Measurements from ENCODE around the gene CRYBB3. TPM values are rescaled to one million over a fixed set of nuclear protein-coding genes. Genes with fewer than 3 reads are reported as not detected.

CRYBB3 gene
- total RNA-seq, 1 experiment from 2014 or later = 0.48 TPM

GRCh38 chr22:25154667-25154999 is 45.0 kb upstream of the CRYBB3 start:
- no peaks in the 10 kb centered on the region for H3K9me3 Mint-ChIP-seq
- peaks cover 4% of the 10 kb centered on the region; the same call in 1 of the 2 replicates for H3K4me1 Mint-ChIP-seq
- TF ChIP-seq TEAD4 (CRISPR knock-in tag; IDR thresholded peaks at IDR 0.05) (no peak), RORB (CRISPR knock-in tag; IDR thresholded peaks at IDR 0.05) (no peak), CREB1 (CRISPR knock-in tag; IDR thresholded peaks at IDR 0.05) (no peak)
- no peaks in the 10 kb centered on the region for H3K36me3 Mint-ChIP-seq
- H3K27me3 Mint-ChIP-seq (ENCODE audit: low read depth) = no peaks in the 10 kb centered on the region
- ATAC-seq (peak; percentile 42; the same call in 1 of the 2 replicates), DNase-seq (ENCODE audit: low spot score) (no peak)
- CTCF ChIA-PET = interaction anchor here (1.6 to 2.5 kb wide), 2 partner anchors 44 to 74 kb away, joined by 12 to 13 read pairs; no protein-coding TSS in a partner anchor
- H3K4me3 Mint-ChIP-seq = no peak overlapping the region
- POLR2A ChIA-PET = no interaction called here
- no peak overlapping the region; the same call in 1 of the 2 replicates for H3K27ac Mint-ChIP-seq

- no peaks in the 10 kb centered on the region for H3K9me3 Mint-ChIP-seq
- H3K27me3 Mint-ChIP-seq (ENCODE audit: low read depth) = no peaks in the 10 kb centered on the region
- CTCF ChIA-PET = no interaction called here
- ATAC-seq = no peak
- no peaks in the 10 kb centered on the region for H3K36me3 Mint-ChIP-seq
- no peaks in the 10 kb centered on the region for H3K4me1 Mint-ChIP-seq
- POLR2A ChIA-PET = no interaction called here
- TF ChIP-seq FOXP4 (CRISPR knock-in tag; IDR thresholded peaks at IDR 0.05) (no peak), TEAD1 (CRISPR knock-in tag; IDR thresholded peaks at IDR 0.05) (no peak), AFF4 (CRISPR knock-in tag; IDR thresholded peaks at IDR 0.05; ENCODE audit: borderline replicate concordance) (no peak), ETV6 (CRISPR knock-in tag; IDR thresholded peaks at IDR 0.05) (no peak), ZNF416 (CRISPR knock-in tag; IDR thresholded peaks at IDR 0.05) (no peak), GABPB1 (CRISPR knock-in tag; IDR thresholded peaks at IDR 0.05) (no peak), ESRRA (CRISPR knock-in tag; IDR thresholded peaks at IDR 0.05; ENCODE audit: borderline replicate concordance) (no peak), ZNF425 (CRISPR knock-in tag; conservative IDR thresholded peaks at IDR 0.05) (no peak), RORB (CRISPR knock-in tag; IDR thresholded peaks at IDR 0.05) (no peak), PRDM15 (CRISPR knock-in tag; IDR thresholded peaks at IDR 0.05) (no peak), ZNF263 (CRISPR knock-in tag; IDR thresholded peaks at IDR 0.05; ENCODE audit: low read depth) (no peak), RELA (CRISPR knock-in tag; IDR thresholded peaks at IDR 0.05; ENCODE audit: borderline replicate concordance) (no peak), ATF1 (CRISPR knock-in tag; IDR thresholded peaks at IDR 0.05) (no peak), CREM (CRISPR knock-in tag; IDR thresholded peaks at IDR 0.05) (no peak), SP1 (CRISPR knock-in tag; conservative IDR thresholded peaks at IDR 0.05) (no peak), JUN (CRISPR knock-in tag; IDR thresholded peaks at IDR 0.05) (no peak)
- no peak overlapping the region for H3K4me3 Mint-ChIP-seq
- DNase-seq (ENCODE audit: low spot score) = no peak
- peak overlapping the region; percentile 38; the same call in 1 of the 2 replicates for H3K27ac Mint-ChIP-seq
These were observed 42.9 kb upstream of the CRYBB3 start for GRCh38 chr22:25156736-25157135.

All from WTC11 (cell line).